IPS DF 4.7 (cell line): Measurements from ENCODE around the gene GABPA.

Experiments
- DNase-seq: peaks from one replicate; pipeline ENCODE4 v3.0.0-alpha.2; 2013; ENCODE audit warnings: low spot score; ENCODE audit errors: extremely low read depth

Gene GABPA

DNA sequence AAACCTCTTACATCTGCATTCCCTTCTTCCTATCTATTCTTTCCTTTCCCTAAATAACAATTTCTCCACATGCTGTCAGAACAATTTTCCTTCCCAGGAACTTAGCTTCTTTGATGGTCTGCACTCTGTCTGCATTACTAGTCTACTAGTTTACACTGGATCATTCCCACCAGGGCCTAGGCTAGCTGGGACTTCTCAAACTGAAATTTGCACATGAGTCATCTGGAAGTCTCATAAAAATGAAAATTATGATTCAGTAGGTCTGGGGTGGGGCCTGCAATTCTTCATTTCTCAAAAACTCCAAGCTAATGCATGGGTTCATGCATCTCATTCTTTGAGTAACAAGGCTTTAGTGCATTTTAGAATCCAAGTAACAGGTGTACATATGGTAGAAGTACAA lies 74.2 kb downstream of the GABPA start:
- no peak for DNase-seq

GRCh38 chr21:25811186-25811585 lies 76.4 kb downstream of the GABPA start:
- no peak for DNase-seq

DNA sequence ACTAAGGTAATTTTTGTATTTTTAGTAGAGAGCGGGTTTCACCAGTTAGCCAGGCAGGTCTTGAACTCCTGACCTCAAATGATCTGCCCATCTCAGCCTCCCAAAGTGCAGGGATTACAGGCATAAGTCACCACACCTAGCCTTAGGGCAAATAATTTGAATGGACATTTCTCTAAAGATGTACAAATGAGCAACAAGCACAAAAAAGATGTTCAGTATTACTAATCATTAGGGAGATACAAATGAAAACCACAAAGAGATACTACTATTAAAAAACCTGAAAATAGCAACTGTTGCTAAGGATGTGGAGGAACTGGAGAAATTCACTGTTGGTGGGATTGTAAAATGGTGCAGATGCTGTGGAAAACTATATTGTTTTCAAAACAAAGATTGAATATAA lies 79.1 kb downstream of the GABPA start:
- no peak for DNase-seq

GRCh38 chr21:25818121-25818520 lies 83.3 kb downstream of the GABPA start:
- DNase-seq, result no peak

DNA sequence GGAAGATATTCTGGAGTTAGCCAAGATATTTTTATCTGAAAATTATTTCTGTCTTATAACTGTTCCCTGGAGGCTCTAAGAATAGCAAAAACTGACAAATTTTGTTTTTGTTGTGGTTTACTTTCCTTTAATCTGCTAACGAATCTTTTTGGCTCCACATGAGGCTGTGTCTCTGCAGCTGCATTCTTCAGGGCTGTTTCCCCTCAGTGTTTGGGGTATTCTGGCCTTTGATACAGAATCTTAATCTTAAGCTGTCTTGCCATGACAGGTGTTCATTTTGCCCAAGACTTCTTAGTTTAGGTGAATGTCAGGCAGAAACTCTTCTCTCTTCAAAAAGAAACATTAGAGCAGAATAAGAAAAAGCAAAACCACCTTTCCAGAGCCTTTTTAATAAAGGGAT lies 83.8 kb downstream of the GABPA start:
- DNase-seq, result no peak
